Naive thymus-derived CD4-positive, alpha-beta T cell (primary cell): ENCODE measurements around the gene GOLGA6D. TPM values are rescaled to one million over a fixed set of nuclear protein-coding genes. Genes with fewer than 3 reads are reported as not detected.
"Not testable (repeated sequence)": the region's sequence is repeated elsewhere in the genome, so short reads cannot be mapped to it uniquely, and the experiment has no call there.

Source experiments
- ATAC-seq: fragments of 150-1000 bp; cut with Tn5 transposase; 2 replicates; pipeline ENCODE4 v1.10.0; 2021; ENCODE audit warnings: mild to moderate bottlenecking, moderate library complexity
- CTCF ChIA-PET: fragments of 350-600 bp; sonication (Branson Sonifier 250); formaldehyde crosslinking; loops from one replicate; lab custom pipeline; 2021; ENCODE audit warnings: antibody characterized with exemption; lab: Charles Lee
- POLR2A ChIA-PET: fragments of 350-600 bp; sonication (Branson Sonifier 250); formaldehyde crosslinking; loops from one replicate; lab custom pipeline; 2021; ENCODE audit warnings: antibody characterized with exemption, inconsistent platforms; lab: Charles Lee
- DNase-seq, 9 donors: peaks; one replicate each; pipeline versions ENCODE4 v3.0.0 to v3.0.0-alpha.2; 2020 to 2022; ENCODE audit warnings: mixed read lengths in 1 of 9
- H3K27ac ChIP-seq: one replicate; pipeline ENCODE4 v1.7.0; 2013; ENCODE audit warnings: mild to moderate bottlenecking, low read depth, low read length, moderate library complexity
- H3K27me3 ChIP-seq, 2 donors: one replicate each; pipeline ENCODE4 v1.7.0; 2013; ENCODE audit warnings: low read length in 2 of 2, mild to moderate bottlenecking in 2 of 2, moderate library complexity in 2 of 2; ENCODE audit not compliant: control insufficient read depth in 2 of 2, insufficient read depth in 2 of 2
- H3K36me3 ChIP-seq, 3 experiments: 1 replicate in 2 of 3; 2 replicates in 1 of 3; pipeline ENCODE4 v1.7.0; 2013; ENCODE audit warnings: low read length in 3 of 3, mild to moderate bottlenecking in 3 of 3, moderate library complexity in 1 of 3; ENCODE audit not compliant: insufficient read depth in 3 of 3, control insufficient read depth in 2 of 3
- H3K4me1 ChIP-seq, 2 donors: one replicate each; pipeline ENCODE4 v1.7.0; 2013; ENCODE audit warnings: low read length in 2 of 2, mild to moderate bottlenecking in 2 of 2, moderate library complexity in 1 of 2; ENCODE audit not compliant: control insufficient read depth in 2 of 2, insufficient read depth in 2 of 2
- H3K4me3 ChIP-seq: 2 replicates; pipeline ENCODE4 v1.7.0; 2013; ENCODE audit warnings: mild to moderate bottlenecking, low read length
- H3K9me3 ChIP-seq, 3 experiments: 1 replicate in 2 of 3; 2 replicates in 1 of 3; pipeline ENCODE4 v1.7.0; 2013; ENCODE audit warnings: low read length in 3 of 3; ENCODE audit not compliant: control insufficient read depth in 2 of 3
- H3K27ac Mint-ChIP-seq, 9 donors: one replicate each; pipeline ENCODE4 v1.8.0; 2020 to 2022; ENCODE audit warnings: mixed read lengths in 9 of 9, mild to moderate bottlenecking in 8 of 9, moderate library complexity in 5 of 9, inconsistent platforms in 2 of 9
- H3K27me3 Mint-ChIP-seq, 5 donors: one replicate each; pipeline ENCODE4 v1.8.0; 2021 to 2022; ENCODE audit warnings: mixed read lengths in 5 of 5, mild to moderate bottlenecking in 1 of 5
- H3K36me3 Mint-ChIP-seq, 5 donors: one replicate each; pipeline ENCODE4 v1.8.0; 2020 to 2022; ENCODE audit warnings: mixed read lengths in 5 of 5, mild to moderate bottlenecking in 3 of 5, inconsistent platforms in 1 of 5
- H3K4me1 Mint-ChIP-seq, 7 donors: one replicate each; pipeline ENCODE4 v1.8.0; 2020 to 2022; ENCODE audit warnings: mixed read lengths in 7 of 7, mild to moderate bottlenecking in 3 of 7, inconsistent platforms in 1 of 7
- H3K4me3 Mint-ChIP-seq, 10 donors: one replicate each; pipeline ENCODE4 v1.8.0; 2020 to 2022; ENCODE audit warnings: mild to moderate bottlenecking in 10 of 10, mixed read lengths in 10 of 10, moderate library complexity in 6 of 10, inconsistent platforms in 2 of 10
- H3K9me3 Mint-ChIP-seq, 11 donors: one replicate each; pipeline ENCODE4 v1.8.0; 2020 to 2022; ENCODE audit warnings: mixed read lengths in 11 of 11, mild to moderate bottlenecking in 4 of 11, inconsistent platforms in 1 of 11, moderate library complexity in 1 of 11
- intact Hi-C, 2 donors: fragments of 100-400 bp; cut with micrococcal nuclease; formaldehyde crosslinking; loops; one replicate each; pipeline ENCODE4 v1.15.1; 2023
- polyA plus RNA-seq, 2 donors: library from polyadenylated mRNA; unstranded; fragments of 300-500 nt; fragmentation: Illumina TruSeq; gene quantifications; one replicate each; pipeline ENCODE4 v1.2.3, GENCODE V29; 2021
- total RNA-seq, 6 experiments: library from RNA in 5 of 6; stranded (reverse) in 5 of 6; gene quantifications; 1 replicate in 5 of 6; 2 replicates in 1 of 6; pipeline ENCODE4 v1.2.3 and lab custom pipeline; 2021 to 2026

The GOLGA6D gene, protein sequence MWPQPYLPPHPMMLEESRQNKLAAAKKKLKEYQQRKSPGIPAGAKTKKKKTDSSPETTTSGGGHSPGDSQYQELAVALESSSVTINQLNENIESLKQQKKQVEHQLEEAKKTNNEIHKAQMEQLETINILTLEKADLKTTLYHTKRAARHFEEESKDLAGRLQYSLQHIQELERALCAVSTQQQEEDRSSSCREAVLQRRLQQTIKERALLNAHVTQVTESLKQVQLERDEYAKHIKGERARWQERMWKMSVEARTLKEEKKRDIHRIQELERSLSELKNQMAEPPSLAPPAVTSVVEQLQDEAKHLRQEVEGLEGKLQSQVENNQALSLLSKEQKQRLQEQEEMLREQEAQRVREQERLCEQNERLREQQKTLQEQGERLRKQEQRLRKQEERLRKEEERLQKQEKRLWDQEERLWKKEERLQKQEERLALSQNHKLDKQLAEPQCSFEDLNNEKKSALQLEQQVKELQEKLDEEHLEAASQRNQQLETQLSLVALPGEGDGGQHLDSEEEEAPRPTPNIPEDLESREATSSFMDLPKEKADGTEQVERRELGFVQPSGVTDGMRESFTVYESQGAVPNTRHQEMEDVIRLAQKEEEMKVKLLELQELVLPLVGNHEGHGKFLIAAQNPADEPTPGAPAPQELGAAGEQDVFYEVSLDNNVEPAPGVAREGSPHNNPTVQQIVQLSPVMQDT
- total RNA-seq = under 1 TPM in 2 of 5 experiments, not detected in 3; 0.19 to 0.27 TPM
- polyA plus RNA-seq = not detected
- not detected for total RNA-seq (lab: John Stamatoyannopoulos, UW)

DNA sequence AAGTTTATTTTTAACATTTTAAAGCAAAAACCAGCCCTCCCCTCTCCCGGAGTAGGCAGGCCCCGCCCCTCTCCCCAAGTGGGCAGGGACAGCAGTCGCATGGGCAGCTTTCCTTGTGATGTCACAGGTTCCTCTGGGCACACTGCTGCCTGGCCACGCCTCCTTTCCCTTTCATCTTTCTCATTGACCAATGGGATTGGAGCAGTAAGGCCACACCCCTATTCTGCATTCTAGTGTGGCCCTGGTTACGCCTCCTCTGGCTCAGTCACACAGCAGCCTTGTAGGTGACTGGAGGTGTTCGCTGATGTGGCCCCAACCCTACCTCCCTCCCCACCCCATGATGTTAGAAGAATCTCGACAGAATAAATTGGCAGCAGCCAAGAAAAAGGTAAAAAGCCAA is at the start of gene GOLGA6D:
Gene GOLGA6D (plus strand): TSS at position 264 of the 400 bp plus-strand sequence. CDS start 41 bp downstream, at position 305.
- DNase-seq, CTCF ChIA-PET, H3K36me3 ChIP-seq, intact Hi-C loops, H3K27ac ChIP-seq, H3K4me3 ChIP-seq, H3K27me3 ChIP-seq, H3K9me3 ChIP-seq, H3K4me1 ChIP-seq, H3K9me3 Mint-ChIP-seq, H3K27ac Mint-ChIP-seq, H3K27me3 Mint-ChIP-seq, ATAC-seq, POLR2A ChIA-PET, H3K4me3 Mint-ChIP-seq, H3K4me1 Mint-ChIP-seq, H3K36me3 Mint-ChIP-seq: not testable (repeated sequence)

GRCh38 chr15:75233504-75234190 is 49.0 kb upstream of the GOLGA6D start:
- CTCF ChIA-PET = no interaction called here
- Mint-ChIP-seq H3K4me3 (no peak overlapping the region), H3K27ac (no peak overlapping the region), H3K9me3 (no peaks in the 10 kb centered on the region), H3K4me1 (peaks cover 0 to 4% (median 0%) of the 10 kb centered on the region in 7 donors), H3K36me3 (peaks cover 0 to 3% (median 0%) of the 10 kb centered on the region in 5 donors), H3K27me3 (peaks cover 0 to 22% (median 7%) of the 10 kb centered on the region in 5 donors)
- H3K4me1 ChIP-seq = no peaks in the 10 kb centered on the region
- no peaks in the 10 kb centered on the region for H3K27me3 ChIP-seq
- H3K27ac ChIP-seq = no peak overlapping the region
- no peaks in the 10 kb centered on the region for H3K9me3 ChIP-seq
- no peak overlapping the region for H3K4me3 ChIP-seq
- POLR2A ChIA-PET = no interaction called here
- no peaks in the 10 kb centered on the region for H3K36me3 ChIP-seq
- DNase-seq = peak in 1 of 9 donors; percentile 6
- no peak for ATAC-seq
- intact Hi-C loops = no loop called here

- Histone ChIP-seq H3K36me3 (no peaks in the 10 kb centered on the region), H3K27ac (no peak overlapping the region), H3K9me3 (no peaks in the 10 kb centered on the region), H3K4me1 (no peaks in the 10 kb centered on the region), H3K27me3 (no peaks in the 10 kb centered on the region), H3K4me3 (no peak overlapping the region)
- H3K27ac Mint-ChIP-seq = no peak overlapping the region
- CTCF ChIA-PET = no interaction called here
- no peak overlapping the region for H3K4me3 Mint-ChIP-seq
- H3K27me3 Mint-ChIP-seq = peaks cover 1 to 22% (median 7%) of the 10 kb centered on the region in 5 donors
- intact Hi-C loops = no loop called here
- H3K4me1 Mint-ChIP-seq = peaks cover 0 to 4% (median 0%) of the 10 kb centered on the region in 7 donors
- peaks cover 0 to 3% (median 0%) of the 10 kb centered on the region in 5 donors for H3K36me3 Mint-ChIP-seq
- no peak for ATAC-seq
- POLR2A ChIA-PET = no interaction called here
- DNase-seq = peak in 1 of 9 donors; percentile 3
- no peaks in the 10 kb centered on the region for H3K9me3 Mint-ChIP-seq
Observed at GRCh38 chr15:75234191-75234810, 48.3 kb upstream of the GOLGA6D start.

DNA sequence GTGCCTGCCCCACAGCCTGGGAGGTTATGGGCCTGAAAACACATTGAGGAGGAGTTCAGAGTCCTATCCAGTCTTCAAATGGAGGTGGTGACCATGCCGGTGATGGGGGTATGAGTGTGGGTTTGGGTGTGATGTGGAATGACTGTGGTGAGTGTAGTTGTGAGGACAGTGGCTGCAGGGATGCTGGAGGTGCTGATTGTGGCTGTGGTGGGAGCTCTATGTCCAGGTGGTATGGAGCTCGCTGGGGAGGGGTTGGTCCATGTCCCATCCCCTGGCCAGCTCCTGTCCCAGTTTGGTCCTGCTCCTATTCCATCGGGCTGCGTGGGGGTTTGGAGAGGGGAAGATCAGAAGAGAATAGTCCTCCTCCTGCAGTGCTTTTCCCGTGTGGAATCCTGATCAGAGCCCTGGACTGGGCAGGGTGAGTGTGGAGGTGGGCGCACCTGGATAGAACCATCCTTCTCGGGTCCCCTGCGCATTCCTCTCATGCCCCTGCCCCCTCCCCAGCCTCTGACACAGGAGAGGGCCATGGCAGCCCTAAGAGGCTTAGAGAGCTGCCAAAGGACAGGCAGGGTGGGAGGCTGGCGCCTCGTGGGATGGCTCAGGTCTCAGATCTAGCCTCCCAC is 47.5 kb upstream of the GOLGA6D start:
- ATAC-seq (no peak), DNase-seq (peak in 1 of 9 donors; percentile 6)
- Histone ChIP-seq H3K27me3 (no peaks in the 10 kb centered on the region), H3K4me1 (no peaks in the 10 kb centered on the region), H3K36me3 (no peaks in the 10 kb centered on the region), H3K9me3 (no peaks in the 10 kb centered on the region), H3K27ac (no peak overlapping the region), H3K4me3 (no peak overlapping the region)
- intact Hi-C loops = no loop called here
- no peak overlapping the region for H3K27ac Mint-ChIP-seq
- POLR2A ChIA-PET = no interaction called here
- CTCF ChIA-PET = no interaction called here
- peaks cover 5 to 26% (median 12%) of the 10 kb centered on the region in 5 donors for H3K27me3 Mint-ChIP-seq
- peaks cover 0 to 3% (median 0%) of the 10 kb centered on the region in 5 donors for H3K36me3 Mint-ChIP-seq
- no peak overlapping the region for H3K4me3 Mint-ChIP-seq
- peaks cover 0 to 4% (median 0%) of the 10 kb centered on the region in 7 donors for H3K4me1 Mint-ChIP-seq
- no peaks in the 10 kb centered on the region for H3K9me3 Mint-ChIP-seq

DNA sequence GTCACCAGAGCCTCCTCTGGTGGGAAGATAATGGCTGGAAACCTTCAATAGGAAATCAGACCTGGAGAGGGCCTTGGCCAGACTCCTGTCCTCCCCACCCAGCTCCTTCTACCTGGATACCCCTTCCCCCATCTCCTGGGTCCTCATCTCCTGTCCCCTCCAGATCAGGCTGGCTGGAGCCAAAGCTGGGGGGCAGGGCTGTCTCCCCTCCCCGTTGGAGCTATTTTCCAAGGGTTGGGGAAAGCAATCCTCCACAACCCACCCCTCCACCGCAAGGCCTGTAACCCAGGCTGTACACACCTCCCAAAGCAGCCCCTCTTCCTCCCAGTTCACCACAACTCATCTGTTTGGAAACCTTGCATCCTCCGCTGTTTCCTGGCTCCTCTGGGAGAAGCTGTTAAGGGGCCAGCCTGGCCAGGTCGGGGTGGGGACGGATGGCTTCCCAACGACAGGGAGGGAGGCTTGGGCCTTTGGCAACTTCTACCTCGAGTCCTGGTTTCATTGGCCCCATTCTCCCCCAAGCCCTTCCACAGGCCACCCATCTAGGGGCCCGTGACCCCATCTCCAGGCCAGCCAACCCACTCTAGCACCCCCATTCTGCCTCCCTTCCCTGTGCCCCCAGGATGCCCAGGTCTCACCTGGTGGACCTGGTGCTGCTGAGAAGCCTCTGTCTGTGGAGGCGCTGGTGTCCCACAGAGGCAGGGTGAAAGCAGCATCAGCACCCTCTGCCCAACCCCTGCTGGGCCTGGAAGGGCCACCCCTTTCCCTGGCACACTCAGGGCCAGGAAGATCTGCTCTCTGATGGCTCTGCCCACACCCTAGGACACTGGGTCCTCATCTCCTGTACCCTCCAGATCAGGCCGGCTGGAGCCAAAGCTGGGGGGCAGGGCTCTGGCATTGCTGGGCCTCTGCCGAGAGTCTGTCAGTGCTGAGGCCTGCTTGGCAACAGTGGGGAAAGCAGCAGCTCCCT is 46.6 kb upstream of the GOLGA6D start:
- H3K4me1 Mint-ChIP-seq = peaks cover 0 to 2% (median 0%) of the 10 kb centered on the region in 7 donors
- H3K9me3 Mint-ChIP-seq = no peaks in the 10 kb centered on the region
- H3K9me3 ChIP-seq = no peaks in the 10 kb centered on the region
- H3K36me3 ChIP-seq = no peaks in the 10 kb centered on the region
- H3K27ac ChIP-seq = no peak overlapping the region
- no peak overlapping the region for H3K4me3 Mint-ChIP-seq
- intact Hi-C loops = no loop called here
- no peak overlapping the region for H3K27ac Mint-ChIP-seq
- no peak overlapping the region for H3K4me3 ChIP-seq
- H3K27me3 Mint-ChIP-seq = peaks cover 5 to 26% (median 16%) of the 10 kb centered on the region in 5 donors
- no peaks in the 10 kb centered on the region for H3K27me3 ChIP-seq
- DNase-seq (no peak), ATAC-seq (no peak)
- CTCF ChIA-PET = no interaction called here
- POLR2A ChIA-PET = no interaction called here
- H3K36me3 Mint-ChIP-seq = peaks cover 0 to 3% (median 0%) of the 10 kb centered on the region in 5 donors
- H3K4me1 ChIP-seq = no peaks in the 10 kb centered on the region
